ENCODE results near the gene MTERF1.
"Not testable (repeated sequence)": the region's sequence is repeated elsewhere in the genome, so short reads cannot be mapped to it uniquely, and the experiment has no call there.

Gene MTERF1

DNA sequence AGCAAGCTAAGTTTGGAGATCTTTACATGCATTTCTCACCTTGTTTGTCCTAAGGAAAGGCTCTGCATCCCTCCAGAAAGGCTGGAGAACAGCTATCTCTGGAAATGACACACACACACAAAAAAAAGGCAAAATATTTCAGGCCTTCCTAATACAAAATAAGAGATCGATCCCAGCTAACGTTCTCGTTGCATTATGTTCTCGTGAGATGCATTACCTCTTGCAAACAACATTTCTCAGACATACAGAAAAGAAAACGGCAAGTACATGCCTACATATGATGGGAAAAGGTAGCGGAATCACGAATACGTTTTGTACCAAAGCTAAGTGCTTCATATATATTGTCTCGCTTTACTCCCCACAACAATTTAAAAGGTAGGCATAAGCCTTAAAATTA, 488 bp downstream of the MTERF1 start:
- no peak for DNase-seq

DNA sequence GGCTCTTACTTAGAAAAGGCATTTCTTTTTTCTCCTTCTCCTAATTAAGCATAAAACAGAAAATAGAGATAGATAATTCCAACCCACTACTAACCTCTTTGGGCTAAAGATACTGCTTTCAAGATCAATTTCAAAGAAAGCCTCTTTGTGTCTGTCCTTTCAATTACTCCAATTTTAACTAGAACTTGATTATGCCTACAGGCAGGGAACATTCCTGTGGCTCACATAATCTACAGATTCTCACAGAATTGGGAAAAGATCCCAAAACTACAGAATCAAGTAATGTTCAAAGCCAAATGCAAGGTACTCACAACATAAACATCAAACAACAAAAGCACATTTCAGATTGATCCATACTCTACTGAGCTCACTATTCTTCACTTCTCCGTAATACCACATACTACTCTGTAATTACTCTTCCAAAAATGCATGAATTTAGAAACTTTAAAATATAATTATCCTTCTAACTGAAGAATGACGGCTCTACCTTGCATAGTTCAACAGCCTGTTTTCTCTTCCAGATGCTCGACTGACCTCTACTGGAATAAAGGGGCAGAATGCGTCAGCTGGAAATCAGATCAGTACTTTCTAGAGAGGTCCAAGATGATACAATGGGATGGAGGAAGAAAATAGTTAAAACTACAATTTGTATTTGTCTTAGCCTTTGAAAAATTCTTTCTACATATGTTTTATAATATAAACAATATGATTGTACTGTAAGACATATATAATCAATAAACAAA, 3.9 kb downstream of the MTERF1 start:
- no peak for DNase-seq

DNA sequence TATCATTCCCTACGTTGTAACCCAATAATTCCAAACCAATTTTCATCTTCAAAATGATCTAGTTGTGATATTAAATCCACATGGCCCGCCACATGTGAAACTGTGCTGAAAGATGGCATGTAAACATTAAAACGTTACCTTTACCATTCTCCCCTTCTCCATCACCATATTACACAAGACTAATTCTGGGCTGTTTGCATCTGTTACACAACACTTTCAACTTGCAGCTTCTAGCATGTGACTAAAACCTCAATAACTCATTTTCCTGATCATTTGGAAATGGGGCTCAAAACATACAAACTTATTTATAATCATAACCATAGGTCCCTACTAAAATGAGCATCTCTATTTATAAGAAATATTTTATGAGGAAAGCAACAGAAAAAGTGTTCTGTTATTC, 4.7 kb downstream of the MTERF1 start:
- DNase-seq: no peak

DNA sequence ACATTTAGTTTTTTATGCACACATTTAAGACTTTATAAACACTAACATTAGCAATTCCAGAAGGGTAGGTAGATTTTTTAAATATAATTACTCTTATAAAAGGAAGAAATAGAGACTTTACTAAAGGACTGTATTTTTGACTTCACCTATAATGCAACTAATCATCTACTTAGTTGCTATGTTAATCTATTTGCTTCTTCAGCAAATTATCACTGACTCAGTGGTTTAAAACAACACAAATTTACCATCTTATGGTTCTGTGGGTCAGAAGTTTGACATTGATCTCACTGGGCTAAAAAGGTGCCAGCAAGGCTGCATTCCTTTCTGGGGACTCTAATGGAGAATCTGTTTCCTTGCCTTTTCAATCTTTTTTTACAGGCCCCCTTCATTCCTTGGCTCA, 7.6 kb downstream of the MTERF1 start:
- DNase-seq: no peak

DNA sequence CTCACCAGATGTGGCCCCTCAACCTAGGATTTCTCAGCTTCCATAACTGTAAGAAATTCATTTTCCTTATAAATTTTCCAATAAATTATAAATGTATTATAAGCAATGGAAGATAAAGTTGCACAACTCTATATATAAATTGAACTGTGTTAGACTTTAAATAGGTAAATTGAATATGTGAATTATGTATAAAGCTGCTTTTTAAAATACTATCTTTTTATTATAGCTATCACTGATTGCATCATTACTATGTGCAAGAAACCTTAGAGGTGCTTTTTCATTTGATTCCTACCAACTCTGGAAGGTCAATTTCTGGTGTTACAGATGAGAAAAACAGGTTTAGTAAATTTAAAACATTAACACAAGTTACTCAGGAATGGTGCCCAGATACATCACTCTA, 8.4 kb downstream of the MTERF1 start:
- DNase-seq: no peak

DNA sequence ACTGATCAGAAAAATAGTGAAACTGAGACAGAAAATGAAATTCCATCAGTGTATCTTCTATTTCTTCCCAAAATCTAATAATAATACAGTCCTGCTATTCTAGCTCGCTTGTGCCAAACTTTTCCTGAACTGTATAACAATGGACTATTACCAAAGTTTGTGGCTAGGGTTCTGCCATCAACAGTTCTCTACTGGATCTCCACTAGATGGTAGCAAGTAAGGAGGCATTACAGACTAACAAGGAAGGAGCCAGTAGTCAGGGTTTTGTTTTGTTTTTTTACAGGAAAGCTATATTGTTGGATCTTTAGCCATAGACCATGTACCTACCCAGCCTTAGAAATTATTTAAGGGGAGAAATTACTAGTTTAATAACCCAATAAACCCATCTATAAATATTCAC, 10.8 kb downstream of the MTERF1 start:
- DNase-seq: no peak

DNA sequence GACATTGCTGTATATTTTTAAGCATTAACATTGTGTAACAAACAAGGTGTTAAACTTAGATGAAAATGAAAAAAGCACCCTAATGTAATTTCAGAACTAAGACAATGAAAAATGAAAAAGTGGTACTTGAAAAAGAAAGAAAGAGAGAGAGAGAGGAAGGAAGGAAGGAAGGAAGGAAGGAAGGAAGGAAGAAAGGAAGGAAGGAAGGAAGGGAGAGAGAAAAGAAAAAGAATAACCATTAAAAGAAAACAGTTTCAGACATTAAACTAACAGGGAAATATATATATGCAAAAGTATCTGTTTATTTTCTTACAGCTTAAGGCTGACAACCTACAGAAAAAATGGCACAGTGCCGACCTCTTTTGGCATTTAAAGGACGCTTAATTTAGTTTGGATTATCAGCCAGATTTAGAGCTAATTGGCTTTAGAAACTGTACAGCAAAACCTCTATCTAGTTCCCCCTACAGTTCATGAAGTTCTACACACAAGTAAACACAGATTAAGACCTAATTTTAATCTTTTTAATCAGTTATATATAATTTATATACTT, 13.8 kb downstream of the MTERF1 start:
- no peak for DNase-seq

DNA sequence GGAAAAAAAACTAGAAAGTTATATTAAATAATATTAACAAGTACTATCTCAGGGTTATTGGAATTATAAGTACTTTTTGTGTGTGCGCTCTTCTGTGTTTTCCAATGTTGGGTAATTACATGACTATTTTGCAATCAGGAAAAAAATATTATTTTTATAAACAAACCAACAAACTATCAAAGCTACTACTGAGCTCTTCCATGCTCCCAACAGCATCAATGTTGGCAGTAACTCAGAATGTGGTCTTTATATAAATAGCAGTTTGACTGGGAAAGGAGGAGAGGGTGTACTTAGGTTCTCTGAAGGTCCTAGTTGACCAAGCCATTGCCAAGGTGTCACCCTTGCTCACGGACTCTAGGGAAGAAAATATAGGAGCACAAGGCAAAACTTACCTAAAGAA, 15.0 kb downstream of the MTERF1 start:
- DNase-seq: no peak

DNA sequence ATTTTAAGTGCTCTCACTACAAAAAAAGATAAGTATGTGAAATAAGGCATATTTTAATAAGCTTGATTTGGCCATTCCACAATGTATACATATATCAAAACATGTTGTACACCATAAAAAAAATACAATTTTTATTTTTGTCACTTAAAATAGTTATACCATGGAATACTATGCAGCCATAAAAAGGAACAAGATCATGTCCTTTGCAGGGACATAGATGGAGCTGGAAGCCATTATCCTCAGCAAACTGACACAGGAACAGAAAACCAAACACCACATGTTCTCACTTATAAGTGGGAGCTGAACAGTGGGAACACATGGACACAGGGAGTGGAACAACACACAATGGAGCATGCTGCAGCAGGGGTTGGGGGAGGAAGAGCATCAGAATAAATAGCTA, 15.9 kb downstream of the MTERF1 start:
- not testable (repeated sequence) for DNase-seq

DNA sequence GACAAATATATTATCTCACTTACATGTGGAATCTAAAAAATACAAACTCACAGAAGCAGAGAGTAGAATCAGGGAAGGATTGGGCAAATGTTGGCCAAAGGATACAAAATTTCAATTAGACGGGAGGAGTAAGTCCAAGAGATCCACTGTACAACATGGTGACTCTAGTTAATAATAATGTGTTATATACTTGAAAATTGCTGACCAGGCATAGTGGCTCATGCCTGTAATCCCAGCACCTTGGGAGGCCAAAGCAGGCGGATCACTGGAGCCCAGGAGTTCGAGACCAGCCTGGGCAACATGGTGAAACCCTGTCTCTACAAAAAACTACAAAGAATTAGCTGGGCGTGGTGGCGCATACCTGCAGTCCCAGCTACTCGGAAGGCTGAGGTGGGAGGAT, 16.4 kb downstream of the MTERF1 start:
- no peak for DNase-seq

DNA sequence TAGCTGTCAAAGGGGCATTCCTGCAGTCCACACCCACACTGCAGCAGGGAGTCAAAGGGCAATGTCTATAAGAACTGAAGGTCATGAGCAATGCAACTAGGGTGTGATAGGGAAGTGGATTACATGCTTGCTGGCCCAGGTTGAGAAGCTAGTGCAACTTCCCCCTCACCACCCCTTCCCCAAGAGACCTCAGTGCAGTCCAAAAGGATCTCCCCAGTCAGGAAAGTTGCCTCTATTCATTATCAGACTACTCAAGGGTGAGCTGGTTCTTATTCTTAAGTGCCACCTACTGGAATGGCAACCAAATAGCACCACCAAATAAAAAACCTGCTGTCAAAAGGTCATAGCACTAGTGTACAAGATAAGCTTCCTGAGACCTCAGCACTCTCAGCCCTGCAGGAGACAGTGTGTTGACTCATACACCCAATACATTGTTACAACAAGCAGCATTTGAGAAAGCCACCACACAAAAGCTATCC, 28.2 kb downstream of the MTERF1 start:
- DNase-seq: no peak

DNA sequence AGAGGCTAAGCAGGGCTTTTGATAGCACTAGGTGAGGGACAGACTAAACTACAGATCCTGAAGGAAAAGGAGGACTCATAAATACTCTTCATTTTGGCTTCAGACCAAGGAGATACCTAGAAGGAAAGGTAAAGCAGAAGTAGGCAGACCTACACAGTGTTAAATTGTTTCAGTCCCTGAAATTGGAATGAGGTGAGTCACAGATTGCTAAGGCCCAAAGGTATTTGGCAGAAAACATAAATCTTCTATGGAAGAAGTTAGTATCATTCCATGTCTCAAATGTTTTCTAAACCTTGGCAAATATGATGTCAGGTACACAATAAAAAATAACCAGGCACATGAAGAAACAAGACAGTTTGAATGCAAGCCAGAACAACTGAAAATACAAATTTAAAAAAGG, 30.0 kb downstream of the MTERF1 start:
- no peak for DNase-seq

DNA sequence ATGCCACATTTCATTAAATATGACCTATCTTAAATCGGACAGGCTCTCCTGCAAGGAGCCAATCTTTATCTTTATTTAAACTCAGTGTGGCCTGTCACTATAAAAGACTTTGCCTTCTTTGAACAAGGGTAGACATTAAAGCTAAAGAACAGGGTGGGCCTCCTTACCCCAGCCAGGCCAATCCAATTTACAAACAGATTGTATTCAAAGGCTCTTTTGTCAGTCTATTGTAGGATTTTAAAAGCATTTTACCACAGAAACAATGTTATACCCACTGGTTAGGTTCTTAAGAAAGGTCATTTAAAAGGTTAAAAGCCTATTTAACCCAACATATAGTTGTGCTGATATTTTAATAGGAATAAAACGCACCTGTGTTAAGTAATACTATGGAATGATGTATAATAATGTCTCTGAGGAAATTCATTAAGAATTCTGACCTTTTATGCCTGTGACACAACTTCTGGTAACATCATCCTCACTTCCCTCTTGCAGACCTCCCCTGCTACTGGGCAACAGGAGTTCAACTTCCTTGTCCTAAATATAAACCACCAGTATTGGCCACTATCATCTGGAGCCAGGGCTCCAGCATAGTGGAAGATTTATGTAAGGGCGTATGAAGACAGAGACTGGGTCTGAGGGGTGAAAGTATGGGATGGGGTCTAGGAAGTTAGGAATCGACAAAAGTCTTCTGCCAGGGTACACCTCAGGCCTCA, 32.5 kb downstream of the MTERF1 start:
- DNase-seq: no peak

DNA sequence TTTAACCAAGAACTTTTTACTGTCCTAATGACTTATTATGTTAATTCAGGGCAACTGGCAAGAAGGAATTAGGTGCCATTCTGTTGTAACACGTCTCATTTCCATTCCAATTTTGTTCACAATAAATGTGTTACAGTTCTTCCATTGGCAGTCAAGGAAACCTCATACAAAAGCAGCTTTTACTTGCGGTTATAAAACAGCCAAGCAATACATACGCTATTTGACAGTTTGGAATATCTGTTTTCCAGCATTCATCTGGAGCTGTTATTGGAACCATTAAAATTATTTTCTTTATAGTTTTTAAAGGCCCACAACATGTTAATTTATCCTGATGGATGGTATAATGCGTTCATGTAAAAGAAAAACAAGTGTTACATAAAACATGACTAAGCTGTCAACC, 33.3 kb downstream of the MTERF1 start:
- no peak for DNase-seq

DNA sequence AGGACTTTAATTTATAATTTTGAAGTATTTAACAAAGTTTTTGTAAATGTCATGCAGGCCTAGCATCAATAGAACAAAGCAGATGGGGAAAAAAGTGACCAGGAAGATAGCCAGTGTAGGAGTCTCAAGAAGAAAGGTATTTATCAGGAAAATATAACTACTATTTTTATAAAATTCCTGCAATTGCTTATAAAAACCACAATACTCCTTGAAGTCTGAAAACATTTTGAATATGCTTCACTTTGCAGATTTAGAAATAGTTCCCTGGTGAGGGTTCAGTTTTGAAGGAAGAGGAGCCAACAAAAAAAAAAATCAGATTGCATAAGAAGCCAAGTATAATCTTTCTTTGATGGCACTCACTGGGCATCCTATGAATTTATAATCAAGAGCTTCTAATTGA, 34.1 kb downstream of the MTERF1 start:
- no peak for DNase-seq

DNA sequence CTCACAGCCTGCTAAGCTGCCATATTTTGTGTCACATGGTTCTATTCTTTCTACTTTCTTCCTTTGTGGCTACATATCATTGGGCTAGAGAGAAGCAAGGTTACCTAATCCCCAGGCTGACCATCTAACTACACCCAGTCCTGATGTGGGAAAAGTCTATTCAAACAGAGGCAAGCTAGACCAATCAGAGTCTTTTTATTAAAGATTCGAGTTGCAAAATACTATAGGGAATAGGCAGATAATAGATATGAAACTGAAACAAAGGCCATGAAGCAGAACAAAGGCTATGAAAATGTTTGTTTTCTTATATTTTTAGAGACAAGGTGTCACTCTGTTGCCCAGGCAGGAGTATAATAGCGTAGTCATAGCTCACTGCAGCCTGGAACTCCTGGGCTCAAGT, 36.7 kb downstream of the MTERF1 start:
- DNase-seq: no peak

DNA sequence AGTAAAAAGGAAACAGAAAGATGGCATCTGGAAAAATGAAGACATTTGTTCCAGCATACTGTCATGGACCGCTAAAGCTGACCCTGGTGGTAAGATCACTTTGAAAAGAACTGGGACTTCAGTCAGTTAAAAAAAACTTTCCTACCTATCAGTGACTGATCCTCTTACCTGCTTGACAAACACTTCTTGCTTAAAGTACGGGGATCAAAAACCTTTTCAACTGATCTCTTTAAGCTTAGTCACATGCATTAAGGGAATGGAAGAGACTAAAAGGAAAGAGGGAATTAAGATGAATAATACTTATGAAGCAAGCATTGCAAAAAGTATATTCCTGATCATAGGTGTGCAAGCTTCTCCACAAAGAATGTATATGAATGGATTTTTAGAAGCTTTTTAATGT, 42.1 kb downstream of the MTERF1 start:
- no peak for DNase-seq

DNA sequence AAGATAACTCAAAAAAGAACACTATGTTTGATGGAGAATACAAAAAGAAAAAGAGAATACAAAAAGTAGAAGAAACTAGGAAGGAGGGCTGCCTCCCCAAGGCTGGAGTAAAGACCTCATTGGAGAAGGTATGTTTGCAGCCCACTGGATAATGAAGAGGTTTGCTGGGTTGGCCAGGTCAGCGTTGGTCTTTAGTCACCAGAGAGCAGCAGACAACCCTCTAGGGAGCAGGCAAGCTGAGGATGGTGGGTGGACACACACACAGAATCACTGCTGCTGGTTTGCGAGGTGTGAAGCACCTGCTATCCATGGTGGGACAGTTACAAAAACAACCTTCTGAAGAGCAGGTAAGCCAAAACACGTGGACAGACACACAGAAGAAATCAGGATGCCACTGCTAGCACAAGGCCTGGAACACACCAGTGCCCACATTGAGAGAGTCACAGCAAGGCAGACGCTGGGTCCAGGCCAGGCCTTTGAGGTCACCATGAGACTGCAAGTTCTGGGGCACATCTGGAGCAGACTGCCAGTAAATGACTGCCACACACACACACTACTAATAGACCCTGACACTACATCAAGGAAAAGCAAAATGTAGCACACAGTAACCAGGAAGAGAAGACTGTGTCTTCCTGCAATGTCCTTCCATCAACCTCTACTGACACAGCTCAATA, 43.0 kb downstream of the MTERF1 start:
- no peak for DNase-seq

DNA sequence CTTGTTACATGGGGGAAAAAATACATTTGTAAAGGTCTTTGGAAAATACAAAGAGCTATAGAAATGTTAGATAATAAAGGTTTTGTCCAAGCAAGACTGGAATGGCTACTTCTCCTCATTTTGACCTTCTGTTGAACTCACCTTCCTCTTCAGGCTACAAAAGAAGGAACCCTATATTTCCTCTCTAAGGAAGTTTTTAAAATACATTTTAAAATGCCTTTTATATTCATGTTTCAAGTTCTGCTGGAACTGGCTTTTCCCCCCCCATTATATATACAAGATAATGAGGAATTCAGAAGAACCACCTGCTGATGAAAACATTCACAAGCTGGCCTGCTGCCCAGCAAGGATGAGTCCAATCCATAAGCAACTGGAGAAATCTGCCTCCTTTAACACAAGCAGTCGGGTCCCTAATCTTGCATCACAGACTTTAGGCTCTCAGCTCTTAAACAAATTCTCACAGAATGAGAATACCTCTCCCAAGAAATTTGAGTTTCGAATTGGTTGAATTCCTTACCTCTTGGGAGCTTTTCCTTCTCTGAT, 44.6 kb downstream of the MTERF1 start:
- no peak for DNase-seq

DNA sequence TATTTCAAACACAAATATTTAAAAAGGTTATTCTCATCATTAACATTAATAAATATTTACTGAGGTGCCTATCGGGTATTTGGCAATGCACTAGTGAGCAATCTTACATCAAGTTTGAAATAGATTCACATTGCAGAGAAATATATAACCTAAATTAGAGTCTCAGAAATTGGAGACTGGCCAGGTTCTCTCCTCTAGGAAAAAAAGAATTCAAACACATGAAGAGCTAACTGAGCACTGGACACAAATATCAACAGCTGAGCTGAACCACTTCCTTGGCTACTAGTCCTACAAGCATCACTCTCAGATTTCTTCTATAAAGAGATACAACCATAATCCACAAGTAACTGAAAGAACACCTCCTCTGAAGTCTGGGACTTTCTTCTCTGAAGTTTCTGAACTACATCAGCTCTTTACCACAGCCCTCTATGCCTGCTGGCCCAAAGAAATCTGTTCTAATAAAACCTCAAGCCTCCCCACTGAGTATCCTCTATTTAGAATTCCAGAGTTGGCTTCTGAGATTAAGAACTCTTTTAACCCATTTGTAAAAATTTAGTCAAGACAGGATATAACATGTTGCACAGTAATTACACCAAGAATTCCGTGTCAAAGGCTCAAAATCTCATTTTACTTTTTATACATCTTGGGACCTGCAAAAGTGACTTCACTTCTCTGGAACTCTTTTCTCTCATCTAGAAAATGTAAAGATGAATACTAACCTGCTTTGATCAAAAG, 45.2 kb downstream of the MTERF1 start:
- no peak for DNase-seq

DNA sequence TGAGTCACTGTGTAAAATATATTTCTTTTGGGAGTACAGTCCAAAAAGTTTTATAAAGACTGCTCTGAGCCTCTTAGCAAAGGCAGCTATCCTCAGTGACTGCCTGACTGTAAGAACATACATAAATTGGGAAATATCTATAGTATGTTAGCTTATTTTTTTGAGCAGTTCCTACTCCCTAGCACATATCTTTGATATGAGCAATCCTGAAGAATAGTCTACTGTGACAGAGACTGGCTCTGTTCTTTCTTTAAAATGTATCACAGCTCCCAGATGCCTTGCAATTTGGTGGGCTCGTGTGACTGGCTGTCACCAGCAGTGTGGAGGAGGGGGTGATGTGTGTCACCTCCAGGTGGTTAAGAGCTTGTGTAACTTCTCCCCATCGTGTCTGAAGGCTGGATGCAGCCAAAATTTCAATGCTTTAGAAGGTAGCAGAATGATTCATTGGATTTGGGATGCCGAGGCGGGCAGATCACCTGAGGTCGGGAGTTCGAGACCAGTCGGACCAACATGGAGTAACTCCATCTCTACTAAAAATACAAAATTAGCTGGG, 47.9 kb downstream of the MTERF1 start:
- DNase-seq: no peak

DNA sequence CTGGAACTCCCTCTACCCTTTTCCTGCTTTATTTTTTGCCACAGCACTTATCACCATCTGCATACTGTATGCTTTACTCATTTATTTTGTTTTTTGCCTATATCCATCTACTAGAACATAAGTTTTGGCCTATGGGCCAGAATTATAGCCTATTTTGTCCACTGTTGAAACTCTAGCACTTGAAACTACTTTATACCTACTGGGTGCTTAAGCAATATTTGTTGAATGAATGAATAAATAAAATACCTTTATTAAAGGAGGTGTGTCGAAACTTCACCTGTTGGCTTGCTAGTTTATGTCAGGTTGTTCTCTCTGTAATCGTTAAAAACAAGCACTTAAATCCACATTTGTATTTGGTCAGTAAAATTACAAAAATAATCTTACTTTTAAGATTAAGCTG, 53.3 kb downstream of the MTERF1 start:
- no peak for DNase-seq

Measured in activated CD4-positive, alpha-beta T cell treated with anti-CD3 and anti-CD28 coated beads, Interleukin-2, amount 50 U/mL, for 48 hours (primary cell).